ENCODE data around the gene SPAG9.

DNA sequence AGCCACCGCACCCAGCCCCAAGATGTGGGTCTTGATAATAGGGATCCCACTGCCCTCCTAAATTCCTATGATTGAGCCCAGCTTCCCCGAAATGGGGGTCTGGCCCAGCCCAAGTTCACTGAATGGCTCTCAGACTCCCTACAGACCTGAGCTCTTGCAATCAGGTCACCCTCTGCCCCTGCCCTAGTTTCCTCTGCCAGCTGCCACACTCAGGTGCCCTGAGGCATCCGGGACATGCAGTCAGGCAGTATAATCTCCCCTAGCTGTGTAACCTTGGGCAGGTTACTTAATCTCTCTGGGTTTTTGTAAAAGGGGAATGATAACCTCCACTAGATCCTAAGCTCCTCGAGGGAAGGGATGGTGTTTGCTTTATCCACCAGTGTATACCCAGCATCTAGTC is 193.4 kb downstream of the SPAG9 start:
- no peak for TF ChIP-seq POLR2AphosphoS5 (IDR thresholded peaks at IDR 0.05; ENCODE audit: borderline replicate concordance, low read depth, low read length)
- no peak for TF ChIP-seq EZH2 (IDR thresholded peaks at IDR 0.05)
